K562 (cell line): ENCODE data around the gene CTNNBL1. TPM values are rescaled to one million over a fixed set of nuclear protein-coding genes. Genes with fewer than 3 reads are reported as not detected.
A peak's percentile ranks its signal among the peaks of the same experiment; 100 is the strongest.

Source experiments
- CBX1 ChIP-seq: sonication (generic); IDR thresholded peaks from 2 replicates; pipeline ENCODE4 v1.6.1; 2016; ENCODE audit warnings: antibody characterized with exemption, low read depth, mild to moderate bottlenecking
- CBX5 ChIP-seq: IDR thresholded peaks from 2 replicates; pipeline ENCODE4 v1.6.1; 2014; ENCODE audit warnings: low read depth, borderline replicate concordance
- CHD4 ChIP-seq: fragments of 200-600 bp; sonication (generic); IDR thresholded peaks from 3 replicates; pipeline ENCODE4 v1.6.1; 2012; ENCODE audit warnings: low read depth, mild to moderate bottlenecking, mixed read lengths, low read length, inconsistent platforms; ENCODE audit not compliant: insufficient read depth, insufficient replicate concordance, poor library complexity, severe bottlenecking
- CREB5 ChIP-seq: fragments of 250-450 bp; sonication (Bioruptor Pico); IDR thresholded peaks from 2 replicates; pipeline ENCODE4 v1.5.0; 2020; ENCODE audit warnings: mild to moderate bottlenecking
- HDAC1 ChIP-seq, 2 experiments: fragments of 450-650 bp; IDR thresholded peaks; 2 replicates each; pipeline ENCODE4 v1.6.1; 2016 to 2017; ENCODE audit warnings: inconsistent platforms in 1 of 2, mild to moderate bottlenecking in 1 of 2, moderate library complexity in 1 of 2
- HDAC3 ChIP-seq: fragments of 450-650 bp; IDR thresholded peaks from 2 replicates; pipeline ENCODE4 v1.6.1; 2018; ENCODE audit warnings: borderline replicate concordance, mild to moderate bottlenecking, moderate library complexity; ENCODE audit not compliant: partially characterized antibody
- PBX2 ChIP-seq, 2 experiments: IDR thresholded peaks in 1 of 2; conservative IDR thresholded peaks in 1 of 2; 2 replicates each; pipeline ENCODE4 v1.6.1; 2016; ENCODE audit warnings: low read depth in 2 of 2, mild to moderate bottlenecking in 1 of 2, missing compliant biosample characterization in 1 of 2, missing genetic modification characterization in 1 of 2, moderate library complexity in 1 of 2
- RHOXF2B ChIP-seq: fragments of 250-450 bp; sonication (Bioruptor Pico); conservative IDR thresholded peaks from 2 replicates; pipeline ENCODE4 v1.5.1; 2021
- SMAD4 ChIP-seq: fragments of 250-450 bp; sonication (Bioruptor Pico); conservative IDR thresholded peaks from 2 replicates; pipeline ENCODE4 v1.8.0; 2021; ENCODE audit warnings: inconsistent platforms, mild to moderate bottlenecking, moderate library complexity
- SMARCA4 ChIP-seq: fragments of 450-650 bp; IDR thresholded peaks from 2 replicates; pipeline ENCODE4 v1.6.1; 2016
- SNIP1 ChIP-seq: fragments of 450-650 bp; IDR thresholded peaks from 2 replicates; pipeline ENCODE4 v1.7.1; 2017; ENCODE audit warnings: low read depth, mild to moderate bottlenecking
- TBL1XR1 ChIP-seq, 2 experiments: IDR thresholded peaks; 2 replicates each; pipeline ENCODE4 v1.6.1; 2012; ENCODE audit warnings: improper control_type of control experiment in 2 of 2, low read length in 2 of 2, mild to moderate bottlenecking in 1 of 2
- XRCC3 ChIP-seq: fragments of 450-650 bp; IDR thresholded peaks from 2 replicates; pipeline ENCODE4 v1.6.1; 2017; ENCODE audit warnings: mild to moderate bottlenecking, moderate library complexity
- ZNF134 ChIP-seq: fragments of 250-450 bp; sonication (Bioruptor Pico); conservative IDR thresholded peaks from 2 replicates; pipeline ENCODE4 v1.4.0; 2020
- ZNF589 ChIP-seq: fragments of 200-800 bp; sonication (Bioruptor generic); IDR thresholded peaks from 2 replicates; pipeline ENCODE4 v1.6.1; 2016; ENCODE audit warnings: low read depth, missing genetic modification characterization, missing compliant biosample characterization
- ZNF609 ChIP-seq: sonication (generic); formaldehyde crosslinking; IDR thresholded peaks from 2 replicates; pipeline ENCODE4 v1.8.1; 2023; ENCODE audit warnings: missing genetic modification reagents, mild to moderate bottlenecking, borderline replicate concordance
- polyA plus RNA-seq, 8 experiments: library from polyadenylated mRNA; depleted of rRNA in 4 of 8; stranded (reverse) in 5 of 8; unstranded in 3 of 8; fragments of >200 nt; fragmentation: Nextera tagmentation in 2 of 8; fragmentation: Illumina TruSeq in 1 of 8; extraction: Ambion mirVana in 2 of 8; extraction: Trizol in 1 of 8; gene quantifications; 2 replicates each; pipeline versions ENCODE4 v1.2.1 to v1.2.3, GENCODE V29; 2011 to 2014; ENCODE audit warnings: inconsistent platforms in 1 of 8, missing spikeins in 1 of 8
- total RNA-seq, 7 experiments: library from RNA; depleted of rRNA in 6 of 7; stranded (reverse); fragments of >200 nt in 6 of 7; fragmentation: Illumina TruSeq in 2 of 7; extraction: Trizol in 2 of 7; gene quantifications; 2 replicates each; pipeline versions ENCODE4 v1.2.1 to v1.2.3, GENCODE V29; 2011 to 2021; ENCODE audit warnings: low replicate concordance in 1 of 7

The CTNNBL1 gene
- total and polyA plus RNA-seq, 9 of the 15 experiments (the other 6 are each of a cell fraction or from before 2014, with no cell fraction given), result 32.4 to 85.6 (median 43.6) TPM

- TF ChIP-seq SMARCA4, result peak; percentile 70
- TF ChIP-seq CREB5 (CRISPR knock-in tag), result no peak
- no peak for TF ChIP-seq CHD4
- TF ChIP-seq PBX2 (CRISPR knock-in tag; IDR thresholded peaks at IDR 0.05; ENCODE audit: low read depth), result no peak
- peak; percentile 88 for TF ChIP-seq PBX2 (tag; conservative IDR thresholded peaks at IDR 0.05; ENCODE audit: low read depth)
- no peak for TF ChIP-seq HDAC3
- peak in 1 of 2 experiments; percentile 56; a peak in 1 of 4 replicates for TF ChIP-seq HDAC1 (IDR thresholded peaks at IDR 0.05)
- 0 out of 2 replicates have a peak, but pooled peaks have one; percentile 38 for TF ChIP-seq SMAD4 (CRISPR knock-in tag)
- TF ChIP-seq ZNF609 (CRISPR knock-in tag), result no peak
- no peak for TF ChIP-seq SNIP1
- no peak for TF ChIP-seq CBX1
- no peak for TF ChIP-seq CBX5
- peak in 1 of 2 experiments; percentile 39; a peak in 1 of 4 replicates for TF ChIP-seq TBL1XR1 (IDR thresholded peaks at IDR 0.05; ENCODE audit: low read length in 2 of 2)
- TF ChIP-seq ZNF134 (CRISPR knock-in tag), result no peak
- 0 out of 2 replicates have a peak, but pooled peaks have one; percentile 59 for TF ChIP-seq ZNF589
- no peak for TF ChIP-seq RHOXF2B (CRISPR knock-in tag)
- TF ChIP-seq XRCC3, result no peak
These were observed 139.5 kb downstream of the CTNNBL1 start (continued) for GRCh38 chr20:37833221-37833896.
